Duodenal mucosa (tissue), 2 donors: ENCODE measurements around the gene SRSF9.

ENCODE experiments used
- H3K27ac ChIP-seq: one replicate; pipeline ENCODE4 v1.7.0; 2013; ENCODE audit warnings: low read depth, low read length
- H3K27me3 ChIP-seq, 2 donors: one replicate each; pipeline ENCODE4 v1.7.0; 2013; ENCODE audit warnings: low read length in 2 of 2, control low read depth in 1 of 2; ENCODE audit not compliant: insufficient read depth in 2 of 2, control insufficient read depth in 1 of 2
- H3K36me3 ChIP-seq, 2 donors: one replicate each; pipeline ENCODE4 v1.7.0; 2013; ENCODE audit warnings: low read length in 2 of 2, control low read depth in 1 of 2; ENCODE audit not compliant: insufficient read depth in 2 of 2, control insufficient read depth in 1 of 2
- H3K4me1 ChIP-seq, 2 donors: one replicate each; pipeline ENCODE4 v1.7.0; 2013; ENCODE audit warnings: low read length in 2 of 2, control low read depth in 1 of 2; ENCODE audit not compliant: insufficient read depth in 2 of 2, control insufficient read depth in 1 of 2
- H3K4me3 ChIP-seq, 2 donors: one replicate each; pipeline ENCODE4 v1.7.0; 2013; ENCODE audit warnings: low read length in 2 of 2, low read depth in 1 of 2
- H3K9ac ChIP-seq, 2 donors: one replicate each; pipeline ENCODE4 v1.7.0; 2013; ENCODE audit warnings: low read length in 2 of 2, low read depth in 1 of 2
- H3K9me3 ChIP-seq, 2 donors: one replicate each; pipeline ENCODE4 v1.7.0; 2013; ENCODE audit warnings: low read length in 2 of 2, control low read depth in 1 of 2; ENCODE audit not compliant: control insufficient read depth in 1 of 2

Gene SRSF9

GRCh38 chr12:120468325-120468820, 1.2 kb downstream of the SRSF9 start:
- peak overlapping the region; percentile 72 for H3K27ac ChIP-seq
- H3K4me1 ChIP-seq = peaks cover 10 to 27% of the 10 kb centered on the region in 2 donors
- H3K9ac ChIP-seq = peak overlapping the region; percentile 69 to 79
- H3K36me3 ChIP-seq = peaks cover 20 to 35% of the 10 kb centered on the region in 2 donors
- H3K27me3 ChIP-seq = no peaks in the 10 kb centered on the region
- H3K4me3 ChIP-seq = peak overlapping the region; percentile 73 to 87
- no peaks in the 10 kb centered on the region for H3K9me3 ChIP-seq

DNA sequence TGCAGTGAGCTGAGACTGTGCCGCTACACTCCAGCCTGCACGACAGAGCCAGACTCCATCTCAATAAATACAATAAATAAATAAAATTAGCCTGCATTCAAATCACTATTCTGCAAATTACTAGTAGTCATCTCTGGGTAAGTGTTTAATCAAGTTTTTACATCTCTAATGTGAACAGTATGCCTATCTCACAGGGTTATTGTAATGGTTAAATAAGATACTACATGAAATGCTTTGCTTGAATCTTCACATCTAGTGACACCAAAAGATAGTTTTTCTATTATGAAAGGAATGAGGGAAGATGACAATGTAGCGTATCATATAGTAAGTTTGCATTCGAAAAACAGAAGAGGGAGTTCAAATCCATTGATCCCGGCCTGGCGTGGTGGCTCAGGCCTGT, 2.1 kb downstream of the SRSF9 start:
- Histone ChIP-seq H3K4me3 (no peak overlapping the region), H3K27me3 (no peaks in the 10 kb centered on the region), H3K27ac (no peak overlapping the region), H3K36me3 (peaks cover 28 to 44% of the 10 kb centered on the region in 2 donors), H3K4me1 (peaks cover 10 to 27% of the 10 kb centered on the region in 2 donors), H3K9ac (no peak overlapping the region), H3K9me3 (no peaks in the 10 kb centered on the region)

DNA sequence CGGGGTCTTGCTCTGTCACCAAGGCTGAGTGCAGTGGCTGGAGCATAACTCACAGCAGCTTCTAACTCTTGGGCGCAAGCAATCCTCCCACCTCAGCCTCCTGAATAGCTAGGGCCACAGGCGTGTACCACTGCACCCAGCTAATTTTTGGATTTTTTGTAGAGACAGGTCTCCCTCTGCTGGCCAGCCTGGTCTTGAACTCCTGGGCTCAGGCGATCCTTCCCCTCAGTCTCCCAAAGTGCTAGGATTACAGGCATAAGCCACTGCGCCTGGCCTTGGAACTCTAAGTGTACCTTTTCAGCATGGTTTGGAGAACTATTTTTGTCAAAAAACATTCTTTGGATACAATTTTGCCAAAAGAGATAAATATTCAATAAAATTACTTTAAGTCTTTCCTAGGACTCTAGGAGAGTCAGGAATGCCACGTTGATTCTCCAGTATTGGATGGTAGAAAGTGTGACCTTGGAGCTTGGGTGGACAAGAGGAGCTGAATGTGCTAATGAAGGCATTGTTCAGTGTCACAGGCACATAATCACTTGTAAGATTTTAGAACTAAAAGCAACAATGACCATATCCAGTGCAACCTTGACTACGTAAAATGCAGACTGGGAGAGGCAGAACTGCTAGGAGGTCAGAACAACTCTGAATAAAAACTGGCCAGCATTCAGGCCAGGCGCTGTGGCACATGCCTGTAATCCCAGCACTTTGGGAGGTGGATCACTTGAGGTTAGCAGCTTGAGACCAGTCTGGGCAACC, 2.8 kb downstream of the SRSF9 start:
- no peaks in the 10 kb centered on the region for H3K27me3 ChIP-seq
- H3K27ac ChIP-seq = no peak overlapping the region
- no peak overlapping the region for H3K9ac ChIP-seq
- H3K36me3 ChIP-seq = peaks cover 34 to 51% of the 10 kb centered on the region in 2 donors
- H3K4me1 ChIP-seq = peaks cover 10 to 27% of the 10 kb centered on the region in 2 donors
- no peak overlapping the region for H3K4me3 ChIP-seq
- H3K9me3 ChIP-seq = no peaks in the 10 kb centered on the region

DNA sequence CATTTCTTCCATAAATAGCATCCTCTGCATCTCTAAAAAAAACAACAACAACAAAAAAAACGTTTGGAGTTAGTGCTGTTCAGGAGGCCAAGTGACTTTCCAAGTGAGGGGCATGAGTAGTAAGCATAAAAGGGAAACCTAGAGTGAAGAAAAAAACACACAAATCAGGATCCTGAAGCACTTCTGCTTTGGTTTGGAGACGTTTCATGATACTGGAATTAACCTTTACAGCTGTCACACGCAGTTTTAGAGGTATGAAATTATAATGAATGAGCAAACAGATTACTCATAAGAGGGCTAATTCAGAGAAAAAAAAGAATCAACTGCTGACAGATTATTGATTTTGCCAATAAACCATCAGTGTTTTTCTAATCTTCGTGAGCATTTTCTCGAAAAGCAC, 3.8 kb downstream of the SRSF9 start:
- Histone ChIP-seq H3K4me3 (no peak overlapping the region), H3K27me3 (no peaks in the 10 kb centered on the region), H3K27ac (no peak overlapping the region), H3K4me1 (peaks cover 10 to 27% of the 10 kb centered on the region in 2 donors), H3K9ac (no peak overlapping the region), H3K36me3 (peaks cover 37 to 59% of the 10 kb centered on the region in 2 donors), H3K9me3 (no peaks in the 10 kb centered on the region)

- no peak overlapping the region for H3K9ac ChIP-seq
- H3K36me3 ChIP-seq = peaks cover 43 to 77% of the 10 kb centered on the region in 2 donors
- peaks cover 4 to 23% of the 10 kb centered on the region in 2 donors for H3K4me1 ChIP-seq
Measured at GRCh38 chr12:120463712-120464111, 5.8 kb downstream of the SRSF9 start.

DNA sequence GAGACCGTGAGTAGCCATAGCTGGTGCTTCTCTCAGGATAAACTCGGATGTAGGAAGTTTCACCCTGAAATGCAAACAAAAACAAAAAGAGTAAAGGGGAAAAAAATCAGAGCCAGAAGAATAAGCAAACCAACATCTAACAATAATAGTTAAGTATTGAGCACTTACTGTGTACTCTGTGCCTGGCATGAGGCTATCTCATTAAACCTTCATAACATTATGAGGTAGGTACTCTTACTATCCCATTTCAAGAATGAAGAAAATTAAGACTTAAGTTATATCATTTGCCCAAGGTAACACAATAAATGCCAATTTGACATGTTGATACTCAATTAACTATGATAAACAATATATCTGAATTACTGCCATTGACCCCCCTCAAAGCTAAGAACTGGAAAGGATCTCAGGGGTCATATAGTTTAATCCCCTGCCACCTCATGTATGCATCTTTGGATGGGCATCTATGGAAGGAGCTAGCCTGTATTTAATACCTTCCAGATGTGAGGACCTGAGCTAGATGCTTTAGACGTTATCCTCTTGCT, 7.4 kb downstream of the SRSF9 start:
- H3K4me1 ChIP-seq = peaks cover 4 to 12% of the 10 kb centered on the region in 2 donors
- H3K27ac ChIP-seq = no peak overlapping the region
- no peaks in the 10 kb centered on the region for H3K9me3 ChIP-seq
- H3K9ac ChIP-seq = no peak overlapping the region
- H3K4me3 ChIP-seq = no peak overlapping the region
- no peaks in the 10 kb centered on the region for H3K27me3 ChIP-seq
- peaks cover 49 to 90% of the 10 kb centered on the region in 2 donors for H3K36me3 ChIP-seq

More at GRCh38 chr12:120463712-120464111, 5.8 kb downstream of the SRSF9 start:
- Histone ChIP-seq H3K27ac (no peak overlapping the region), H3K9me3 (no peaks in the 10 kb centered on the region), H3K27me3 (no peaks in the 10 kb centered on the region), H3K4me3 (no peak overlapping the region)

DNA sequence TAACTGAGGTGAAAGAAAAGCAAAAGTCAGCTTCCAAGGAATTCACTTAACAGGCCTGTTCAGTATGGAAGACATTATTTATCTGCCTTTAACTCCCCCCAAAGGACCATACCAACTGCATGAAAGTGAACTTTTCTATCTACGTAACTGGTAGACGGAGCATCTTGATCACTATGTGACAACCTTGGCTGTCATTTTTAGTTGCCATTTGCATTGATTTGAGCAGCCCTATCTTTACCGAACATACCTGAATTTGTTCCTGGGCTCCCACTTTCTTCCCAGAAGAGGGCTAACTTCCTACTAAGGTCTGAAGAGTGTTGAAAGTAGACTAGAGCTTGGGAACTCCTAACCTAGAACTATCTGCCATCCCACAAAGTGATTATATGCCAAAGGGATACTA, 9.4 kb downstream of the SRSF9 start:
- Histone ChIP-seq H3K27ac (no peak overlapping the region), H3K36me3 (peaks cover 54 to 88% of the 10 kb centered on the region in 2 donors)

GRCh38 chr12:120457133-120457532, 12.4 kb downstream of the SRSF9 start:
- H3K4me1 ChIP-seq = peaks cover 2 to 15% of the 10 kb centered on the region in 2 donors
- no peaks in the 10 kb centered on the region for H3K27me3 ChIP-seq
- no peaks in the 10 kb centered on the region for H3K9me3 ChIP-seq
- peaks cover 26 to 63% of the 10 kb centered on the region in 2 donors for H3K36me3 ChIP-seq
- no peak overlapping the region for H3K27ac ChIP-seq
- H3K9ac ChIP-seq = no peak overlapping the region
- H3K4me3 ChIP-seq = no peak overlapping the region

More for the DNA sequence above, 9.4 kb downstream of the SRSF9 start:
- H3K27me3 ChIP-seq = no peaks in the 10 kb centered on the region
- H3K4me3 ChIP-seq = no peak overlapping the region
- H3K4me1 ChIP-seq = no peaks in the 10 kb centered on the region
- H3K9me3 ChIP-seq = no peaks in the 10 kb centered on the region
- no peak overlapping the region for H3K9ac ChIP-seq

DNA sequence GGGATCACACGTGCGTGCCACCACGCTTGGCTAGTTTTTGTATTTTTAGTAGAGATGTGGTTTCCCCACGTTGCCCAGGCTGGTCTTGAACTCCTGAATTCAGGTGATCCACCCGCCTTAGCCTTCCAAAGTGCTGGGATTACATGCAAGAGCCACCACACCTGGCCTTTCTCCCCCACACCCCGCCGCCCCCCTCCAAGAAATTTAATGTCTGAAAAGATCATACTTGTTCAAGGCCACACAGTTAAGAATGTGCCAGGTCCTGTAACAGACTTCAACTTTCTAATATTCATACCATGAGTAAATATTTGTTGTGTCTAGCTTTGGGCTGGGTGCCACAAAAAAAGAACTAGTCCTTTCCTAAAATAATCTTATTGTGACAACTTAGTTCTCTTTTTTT, 14.2 kb downstream of the SRSF9 start:
- Histone ChIP-seq H3K4me3 (no peak overlapping the region), H3K27me3 (no peaks in the 10 kb centered on the region), H3K36me3 (peaks cover 23 to 52% of the 10 kb centered on the region in 2 donors), H3K27ac (no peak overlapping the region), H3K4me1 (peaks cover 2 to 15% of the 10 kb centered on the region in 2 donors), H3K9me3 (no peaks in the 10 kb centered on the region), H3K9ac (no peak overlapping the region)

DNA sequence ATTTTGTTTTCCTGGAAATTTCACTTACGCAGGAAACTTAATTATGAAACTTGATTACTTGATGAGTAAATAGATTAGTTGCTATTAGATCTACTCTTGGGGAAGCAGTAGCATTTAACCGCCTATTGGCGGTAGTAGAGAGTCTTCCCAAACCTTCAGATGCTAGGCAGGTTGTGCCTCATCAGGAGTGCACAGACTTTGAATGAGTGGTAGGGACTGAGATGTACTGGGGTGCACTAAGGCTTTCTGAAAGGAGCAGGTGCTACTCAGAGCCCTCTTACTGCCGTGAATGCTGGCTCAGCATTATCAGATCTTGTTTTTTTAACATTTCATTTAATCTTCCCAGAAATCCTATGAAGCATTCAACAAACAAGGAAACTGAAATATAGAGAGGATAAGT, 15.6 kb downstream of the SRSF9 start:
- Histone ChIP-seq H3K4me1 (peaks cover 2 to 15% of the 10 kb centered on the region in 2 donors), H3K9ac (no peak overlapping the region), H3K27ac (no peak overlapping the region), H3K9me3 (no peaks in the 10 kb centered on the region), H3K27me3 (no peaks in the 10 kb centered on the region), H3K36me3 (peaks cover 20 to 44% of the 10 kb centered on the region in 2 donors), H3K4me3 (no peak overlapping the region)
